IMR-90 (cell line): ENCODE measurements around the gene ARHGEF40. TPM values are rescaled to one million over a fixed set of nuclear protein-coding genes. Genes with fewer than 3 reads are reported as not detected.

Source experiments
- ATAC-seq: fragments of 200-7000 bp; cut with Tn5 transposase; 2 replicates; pipeline ENCODE4 v1.9.1; 2020; ENCODE audit warnings: low read depth, mild to moderate bottlenecking, moderate library complexity
- BruUV-seq: library from RNA; stranded (reverse); fragments of 400-500 nt; replicated peaks from 2 replicates; lab custom pipeline; 2021; lab: Mats Ljungman, UMichigan
- CTCF ChIA-PET: fragments of 300-600 bp; formaldehyde crosslinking; extraction: SDS; loops from one replicate; lab custom pipeline; 2021; ENCODE audit warnings: antibody characterized with exemption; lab: Yijun Ruan, JAX
- POLR2A ChIA-PET: fragments of 300-600 bp; sonication (Branson Sonifier 250); formaldehyde crosslinking; loops from one replicate; lab custom pipeline; 2022; ENCODE audit warnings: antibody characterized with exemption; ENCODE audit not compliant: unreplicated experiment; lab: Charles Lee
- DNase-seq: peaks from one replicate; pipeline ENCODE4 v3.0.0; 2013
- H2AFZ ChIP-seq: replicated peaks from 2 replicates; pipeline ENCODE3; 2013; ENCODE audit warnings: low read length, mild to moderate bottlenecking; ENCODE audit not compliant: poor library complexity
- H2AK5ac ChIP-seq: 2 replicates; pipeline ENCODE4 v1.6.1; 2013; ENCODE audit warnings: low read depth, low read length, inconsistent platforms
- H2AK9ac ChIP-seq: replicated peaks from 2 replicates; pipeline ENCODE3; 2013; ENCODE audit warnings: mild to moderate bottlenecking, low read depth, low read length, moderate library complexity; ENCODE audit not compliant: poor library complexity
- H2BK120ac ChIP-seq: 2 replicates; pipeline ENCODE4 v1.6.1; 2013; ENCODE audit warnings: low read depth, low read length, inconsistent platforms
- H2BK15ac ChIP-seq: 3 replicates; pipeline ENCODE4 v1.6.1; 2013; ENCODE audit warnings: low read depth, low read length, inconsistent platforms
- H2BK20ac ChIP-seq: 2 replicates; pipeline ENCODE4 v1.6.1; 2013; ENCODE audit warnings: low read depth, mild to moderate bottlenecking, inconsistent platforms, low read length, moderate library complexity
- H2BK5ac ChIP-seq: 2 replicates; pipeline ENCODE4 v1.6.1; 2013; ENCODE audit warnings: mild to moderate bottlenecking, low read depth, low read length, inconsistent platforms; ENCODE audit not compliant: poor library complexity, severe bottlenecking
- H3K14ac ChIP-seq: replicated peaks from 2 replicates; pipeline ENCODE4 v1.6.1; 2013; ENCODE audit warnings: low read depth, low read length, inconsistent platforms
- H3K18ac ChIP-seq: 2 replicates; pipeline ENCODE4 v1.6.1; 2013; ENCODE audit warnings: low read depth, low read length, control low read depth
- H3K23ac ChIP-seq: 2 replicates; pipeline ENCODE4 v1.6.1; 2013; ENCODE audit warnings: low read depth, low read length, inconsistent platforms
- H3K27ac ChIP-seq: 2 replicates; pipeline ENCODE4 v1.5.1; 2013; ENCODE audit warnings: mild to moderate bottlenecking, control low read depth, low read length; ENCODE audit not compliant: insufficient read depth
- H3K27me3 ChIP-seq: 2 replicates; pipeline ENCODE4 v1.6.1; 2013; ENCODE audit warnings: low read length; ENCODE audit not compliant: control insufficient read depth, insufficient read depth
- H3K36me3 ChIP-seq: 2 replicates; pipeline ENCODE4 v1.6.1; 2013; ENCODE audit warnings: low read length, mixed read lengths; ENCODE audit not compliant: control insufficient read depth, insufficient read depth
- H3K4ac ChIP-seq: 2 replicates; pipeline ENCODE4 v1.6.1; 2013; ENCODE audit warnings: low read depth, low read length, inconsistent platforms
- H3K4me1 ChIP-seq: 2 replicates; pipeline ENCODE4 v1.6.1; 2013; ENCODE audit warnings: low read length, mixed read lengths; ENCODE audit not compliant: control insufficient read depth, insufficient read depth
- H3K4me2 ChIP-seq: 2 replicates; pipeline ENCODE4 v1.6.1; 2013; ENCODE audit warnings: low read depth, mild to moderate bottlenecking, control low read depth, low read length, moderate library complexity
- H3K4me3 ChIP-seq: 2 replicates; pipeline ENCODE4 v1.5.1; 2013; ENCODE audit warnings: low read depth, mild to moderate bottlenecking, control low read depth, low read length, moderate library complexity; ENCODE audit not compliant: insufficient read depth
- H3K56ac ChIP-seq: 2 replicates; pipeline ENCODE4 v1.6.1; 2013; ENCODE audit warnings: low read length, inconsistent platforms; ENCODE audit not compliant: insufficient read depth; ENCODE audit errors: extremely low read depth
- H3K79me1 ChIP-seq, 2 experiments: 2 replicates each; pipeline ENCODE4 v1.6.1; 2013; ENCODE audit warnings: low read length in 2 of 2, inconsistent platforms in 1 of 2, low read depth in 1 of 2
- H3K9ac ChIP-seq: 2 replicates; pipeline ENCODE4 v1.6.1; 2013; ENCODE audit warnings: low read depth, low read length, control low read depth
- H3K9me1 ChIP-seq: 2 replicates; pipeline ENCODE4 v1.6.1; 2013; ENCODE audit warnings: low read length, inconsistent platforms; ENCODE audit not compliant: insufficient read depth
- H3K9me3 ChIP-seq: 2 replicates; pipeline ENCODE4 v1.6.1; 2013; ENCODE audit warnings: low read length; ENCODE audit not compliant: control insufficient read depth, insufficient read depth
- H4K20me1 ChIP-seq: 2 replicates; pipeline ENCODE4 v1.6.1; 2013; ENCODE audit warnings: low read length, inconsistent platforms; ENCODE audit not compliant: insufficient read depth
- H4K5ac ChIP-seq: 2 replicates; pipeline ENCODE4 v1.6.1; 2013; ENCODE audit warnings: mild to moderate bottlenecking, low read depth, low read length, control low read depth
- H4K8ac ChIP-seq, 2 experiments: 2 replicates each; pipeline ENCODE4 v1.6.1; 2013; ENCODE audit warnings: low read depth in 2 of 2, low read length in 2 of 2, control low read depth in 1 of 2, inconsistent platforms in 1 of 2
- H4K91ac ChIP-seq: 2 replicates; pipeline ENCODE4 v1.6.1; 2013; ENCODE audit warnings: low read depth, low read length, inconsistent platforms; ENCODE audit not compliant: insufficient read depth
- CTCF ChIP-seq: conservative IDR thresholded peaks from 2 replicates; pipeline ENCODE4 v1.5.1; 2012; ENCODE audit warnings: mild to moderate bottlenecking, low read depth, low read length, improper control_type of control experiment
- MXI1 ChIP-seq: IDR thresholded peaks from 2 replicates; pipeline ENCODE4 v1.6.1; 2012; ENCODE audit warnings: low read depth, mild to moderate bottlenecking, low read length, moderate library complexity, borderline replicate concordance
- RAD21 ChIP-seq: IDR thresholded peaks from 2 replicates; pipeline ENCODE4 v1.6.1; 2012; ENCODE audit warnings: low read length, improper control_type of control experiment
- RCOR1 ChIP-seq: IDR thresholded peaks from 2 replicates; pipeline ENCODE4 v1.6.1; 2012; ENCODE audit warnings: mild to moderate bottlenecking, low read length, improper control_type of control experiment; ENCODE audit not compliant: insufficient replicate concordance
- SMC3 ChIP-seq: fragments of 150-350 bp; IDR thresholded peaks from 2 replicates; pipeline ENCODE4 v1.6.1; 2016; ENCODE audit warnings: low read depth, mild to moderate bottlenecking, antibody characterized with exemption, low read length, moderate library complexity
- WGBS, 2 experiments: methylation state at CpG; one replicate each; pipeline versions ENCODE4 v1.1.5 to v1.1.7; 2013; ENCODE audit warnings: missing lambda C conversion rate in 2 of 2; ENCODE audit not compliant: insufficient read length in 1 of 2; ENCODE audit errors: extremely low coverage in 2 of 2; 5-methylcytosine and 5-hydroxymethylcytosine counted together
- dilution Hi-C: fragments of 300-500 bp; cut with HindIII; formaldehyde crosslinking; loops from one replicate; pipeline ENCODE4 v1.14.3; 2018; ENCODE audit warnings: low sequenced_read_pairs; ENCODE audit not compliant: unreplicated experiment
- in situ Hi-C: fragments of 300-500 bp; cut with MboI; formaldehyde crosslinking; loops from 3 replicates; pipeline ENCODE4 v1.14.3; 2019; ENCODE audit warnings: low sequenced_read_pairs, inconsistent platforms, mixed read lengths
- intact Hi-C: fragments of 100-400 bp; cut with micrococcal nuclease; formaldehyde crosslinking; loops from 2 replicates; pipeline ENCODE4 v1.10.0; 2022
- polyA plus RNA-seq, 3 experiments: library from polyadenylated mRNA; depleted of rRNA; stranded (reverse); fragments of >200 nt; gene quantifications; 2 replicates each; pipeline ENCODE4 v1.2.3, GENCODE V29; 2012; ENCODE audit warnings: low replicate concordance in 1 of 3
- total RNA-seq: library from RNA; depleted of rRNA; stranded (reverse); fragments of >200 nt; gene quantifications from 2 replicates; pipeline ENCODE4 v1.2.3, GENCODE V29; 2012
- TF ChIP-seq, protein P1 (sequence below): fragments of 150-350 bp; IDR thresholded peaks from 2 replicates; pipeline ENCODE4 v1.6.1; 2016; ENCODE audit warnings: low read depth, mild to moderate bottlenecking, low read length, moderate library complexity, borderline replicate concordance
- TF ChIP-seq, protein P2 (sequence below): fragments of 150-350 bp; IDR thresholded peaks from 2 replicates; pipeline ENCODE4 v1.6.1; 2017; ENCODE audit warnings: mild to moderate bottlenecking, antibody characterized with exemption, low read length, low read depth

The ARHGEF40 gene
- total and polyA plus RNA-seq, 2 of the 4 experiments (the other 2 are of a cell fraction) = 18.1 to 58.4 TPM

DNA sequence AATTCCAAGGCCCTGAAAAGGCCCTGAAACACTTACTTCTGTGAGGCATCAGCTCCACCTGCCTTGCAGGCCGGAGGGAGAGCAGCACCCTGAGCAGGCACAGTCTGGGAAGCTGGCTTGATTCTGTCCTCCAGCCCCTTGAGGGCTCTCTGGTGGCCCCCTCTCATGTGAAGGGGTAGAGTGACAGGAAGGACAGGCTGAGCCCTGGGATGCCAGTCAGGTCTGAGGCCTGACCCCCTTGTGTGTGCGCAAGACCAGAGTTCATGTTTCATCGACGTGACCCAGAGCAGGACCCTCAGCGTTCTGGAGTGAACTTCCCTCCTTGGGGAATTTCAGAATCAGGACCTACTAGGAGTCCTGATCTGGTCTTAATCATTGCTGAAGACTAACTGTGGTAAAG, 11.2 kb upstream of the ARHGEF40 start:
- Histone ChIP-seq H3K9me1 (peaks cover 5% of the 10 kb centered on the region; the same call in 1 of the 2 replicates), H3K23ac (no peak overlapping the region), H4K5ac (no peak overlapping the region), H4K8ac (no peak overlapping the region), H3K27ac (no peak overlapping the region), H3K14ac (no peak overlapping the region), H3K18ac (no peak overlapping the region), H3K36me3 (no peaks in the 10 kb centered on the region), H3K9me3 (no peaks in the 10 kb centered on the region), H2BK15ac (no peak overlapping the region), H3K4ac (no peak overlapping the region), H4K91ac (no peak overlapping the region), H3K4me2 (no peak overlapping the region), H2BK120ac (no peak overlapping the region), H2AFZ (no peak overlapping the region), H3K4me1 (no peaks in the 10 kb centered on the region), H2AK9ac (no peak overlapping the region), H2AK5ac (no peak overlapping the region), H3K79me1 (no peaks in the 10 kb centered on the region), H4K20me1 (no peaks in the 10 kb centered on the region), H3K9ac (no peak overlapping the region), H2BK5ac (no peak overlapping the region), H3K56ac (no peak overlapping the region), H3K27me3 (no peaks in the 10 kb centered on the region), H3K4me3 (no peak overlapping the region), H2BK20ac (no peak overlapping the region)
- intact Hi-C loops (no loop called here), dilution Hi-C loops (no loop called here), in situ Hi-C loops (no loop called here)
- WGBS, 2 experiments = no CpG with 5 or more reads among the region's 5 CpGs
- CTCF ChIA-PET = interaction anchor here (0.7 kb wide), 1 partner anchor 20 kb away, joined by 5 read pairs; no protein-coding TSS in a partner anchor
- no TSS peak for BruUV-seq
- no peak for DNase-seq
- TF ChIP-seq SMC3 (no peak), CTCF (no peak), RCOR1 (no peak), MXI1 (no peak), RAD21 (no peak)
- TF ChIP-seq, protein P1, sequence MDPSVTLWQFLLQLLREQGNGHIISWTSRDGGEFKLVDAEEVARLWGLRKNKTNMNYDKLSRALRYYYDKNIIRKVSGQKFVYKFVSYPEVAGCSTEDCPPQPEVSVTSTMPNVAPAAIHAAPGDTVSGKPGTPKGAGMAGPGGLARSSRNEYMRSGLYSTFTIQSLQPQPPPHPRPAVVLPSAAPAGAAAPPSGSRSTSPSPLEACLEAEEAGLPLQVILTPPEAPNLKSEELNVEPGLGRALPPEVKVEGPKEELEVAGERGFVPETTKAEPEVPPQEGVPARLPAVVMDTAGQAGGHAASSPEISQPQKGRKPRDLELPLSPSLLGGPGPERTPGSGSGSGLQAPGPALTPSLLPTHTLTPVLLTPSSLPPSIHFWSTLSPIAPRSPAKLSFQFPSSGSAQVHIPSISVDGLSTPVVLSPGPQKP = no peak
- TF ChIP-seq, protein P2, sequence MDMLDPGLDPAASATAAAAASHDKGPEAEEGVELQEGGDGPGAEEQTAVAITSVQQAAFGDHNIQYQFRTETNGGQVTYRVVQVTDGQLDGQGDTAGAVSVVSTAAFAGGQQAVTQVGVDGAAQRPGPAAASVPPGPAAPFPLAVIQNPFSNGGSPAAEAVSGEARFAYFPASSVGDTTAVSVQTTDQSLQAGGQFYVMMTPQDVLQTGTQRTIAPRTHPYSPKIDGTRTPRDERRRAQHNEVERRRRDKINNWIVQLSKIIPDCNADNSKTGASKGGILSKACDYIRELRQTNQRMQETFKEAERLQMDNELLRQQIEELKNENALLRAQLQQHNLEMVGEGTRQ = no peak
- no peak for ATAC-seq
- POLR2A ChIA-PET = no interaction called here
